ENCODE data around the gene CMIP.

The CMIP gene

GRCh38 chr16:81527477-81528178 is 83.0 kb downstream of the CMIP start:
- no peak for TF ChIP-seq ZNF274 (IDR thresholded peaks at IDR 0.05; ENCODE audit: low read depth, low read length)
- TF ChIP-seq SUZ12 (IDR thresholded peaks at IDR 0.05; ENCODE audit: extremely low read depth, insufficient read depth, insufficient read length) = no peak
- TF ChIP-seq YY1 (IDR thresholded peaks at IDR 0.05; ENCODE audit: insufficient read depth, insufficient read length) = no peak
- Histone ChIP-seq H3K4me3 (ENCODE audit: insufficient read length, low read depth) (no peak overlapping the region), H3K36me3 (ENCODE audit: insufficient read depth, insufficient read length, low read length) (peaks cover 33% of the 10 kb centered on the region)

GRCh38 chr16:81528256-81528655 is 83.6 kb downstream of the CMIP start:
- H3K4me3 ChIP-seq (ENCODE audit: insufficient read length, low read depth) = no peak overlapping the region
- peaks cover 3% of the 10 kb centered on the region for H3K4me1 ChIP-seq (ENCODE audit: insufficient read depth, insufficient read length)
- TF ChIP-seq ZNF274 (IDR thresholded peaks at IDR 0.05; ENCODE audit: low read depth, low read length) = no peak
- no peak for TF ChIP-seq YY1 (IDR thresholded peaks at IDR 0.05; ENCODE audit: insufficient read depth, insufficient read length)
- TF ChIP-seq SUZ12 (IDR thresholded peaks at IDR 0.05; ENCODE audit: extremely low read depth, insufficient read depth, insufficient read length) = no peak
- H3K27me3 ChIP-seq (ENCODE audit: insufficient read depth, insufficient read length) = no peaks in the 10 kb centered on the region
- DNase-seq (ENCODE audit: low read depth, low spot score) = no peak
- peaks cover 5% of the 10 kb centered on the region; the same call in 1 of the 2 replicates for H3K9me3 ChIP-seq (ENCODE audit: insufficient read depth, low read length)
- peaks cover 28% of the 10 kb centered on the region for H3K36me3 ChIP-seq (ENCODE audit: insufficient read depth, insufficient read length, low read length)
- H3K9ac ChIP-seq (ENCODE audit: insufficient read length, low read depth) = no peak overlapping the region

More at GRCh38 chr16:81527477-81528178, 83.0 kb downstream of the CMIP start:
- peaks cover 3% of the 10 kb centered on the region for H3K4me1 ChIP-seq (ENCODE audit: insufficient read depth, insufficient read length)
- H3K9ac ChIP-seq (ENCODE audit: insufficient read length, low read depth) = no peak overlapping the region
- no peak for DNase-seq (ENCODE audit: low read depth, low spot score)
- no peaks in the 10 kb centered on the region for H3K27me3 ChIP-seq (ENCODE audit: insufficient read depth, insufficient read length)
- H3K9me3 ChIP-seq (ENCODE audit: insufficient read depth, low read length) = peaks cover 5% of the 10 kb centered on the region; the same call in 1 of the 2 replicates

DNA sequence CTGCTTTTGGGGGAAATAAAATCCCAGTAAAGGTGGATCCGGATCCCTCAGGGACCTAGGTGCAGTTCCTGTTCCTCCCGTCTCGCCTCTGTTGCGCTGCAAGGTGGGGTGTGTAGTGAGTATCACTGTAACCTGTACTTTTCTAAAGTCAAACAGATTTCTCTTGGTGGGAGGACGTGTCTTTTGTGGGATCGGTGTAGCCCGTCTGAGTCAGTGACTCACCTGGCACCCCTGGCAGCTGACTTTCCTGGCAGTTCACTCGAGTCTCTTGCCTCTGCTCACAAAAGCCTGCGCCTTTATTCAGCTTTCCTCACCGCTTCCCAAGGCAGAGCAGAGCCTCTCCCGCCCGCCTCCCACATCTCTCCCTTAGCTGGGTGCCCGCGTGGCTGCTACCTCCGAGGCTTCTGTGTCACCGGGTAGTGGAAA is 85.7 kb downstream of the CMIP start:
- peaks cover 14% of the 10 kb centered on the region for H3K36me3 ChIP-seq (ENCODE audit: insufficient read depth, insufficient read length, low read length)
- H3K9ac ChIP-seq (ENCODE audit: insufficient read length, low read depth) = no peak overlapping the region
- TF ChIP-seq SUZ12 (IDR thresholded peaks at IDR 0.05; ENCODE audit: extremely low read depth, insufficient read depth, insufficient read length) (no peak), ZNF274 (IDR thresholded peaks at IDR 0.05; ENCODE audit: low read depth, low read length) (no peak), YY1 (IDR thresholded peaks at IDR 0.05; ENCODE audit: insufficient read depth, insufficient read length) (no peak)
- H3K4me1 ChIP-seq (ENCODE audit: insufficient read depth, insufficient read length) = peaks cover 8% of the 10 kb centered on the region
- H3K4me3 ChIP-seq (ENCODE audit: insufficient read length, low read depth) = no peak overlapping the region
- no peak for DNase-seq (ENCODE audit: low read depth, low spot score)
- H3K27me3 ChIP-seq (ENCODE audit: insufficient read depth, insufficient read length) = no peaks in the 10 kb centered on the region
- peaks cover 5% of the 10 kb centered on the region; the same call in 1 of the 2 replicates for H3K9me3 ChIP-seq (ENCODE audit: insufficient read depth, low read length)

DNA sequence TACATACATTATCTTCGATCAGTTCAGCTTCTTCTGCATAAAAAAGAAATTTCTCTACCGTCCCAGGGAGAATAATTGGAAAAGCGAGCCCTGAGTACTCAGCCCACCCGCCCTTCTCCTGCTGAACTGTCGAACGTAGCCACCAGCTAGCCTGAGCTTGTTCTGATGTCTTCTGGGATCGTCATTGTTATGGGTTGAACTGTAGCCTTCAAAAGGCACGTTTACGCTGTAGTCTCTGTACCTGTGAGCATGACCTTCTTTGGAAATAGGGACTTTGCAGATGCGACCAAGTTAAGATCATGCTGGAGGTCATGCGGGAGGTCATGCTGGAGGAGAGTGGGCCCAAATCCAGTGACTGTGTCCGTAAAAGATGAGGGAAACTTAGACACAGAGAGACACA is 86.2 kb downstream of the CMIP start:
- Histone ChIP-seq H3K27me3 (ENCODE audit: insufficient read depth, insufficient read length) (no peaks in the 10 kb centered on the region), H3K4me1 (ENCODE audit: insufficient read depth, insufficient read length) (peaks cover 8% of the 10 kb centered on the region), H3K9ac (ENCODE audit: insufficient read length, low read depth) (no peak overlapping the region), H3K36me3 (ENCODE audit: insufficient read depth, insufficient read length, low read length) (peaks cover 15% of the 10 kb centered on the region), H3K9me3 (ENCODE audit: insufficient read depth, low read length) (peaks cover 5% of the 10 kb centered on the region; the same call in 1 of the 2 replicates), H3K4me3 (ENCODE audit: insufficient read length, low read depth) (no peak overlapping the region)
- TF ChIP-seq YY1 (IDR thresholded peaks at IDR 0.05; ENCODE audit: insufficient read depth, insufficient read length) = no peak
- no peak for TF ChIP-seq SUZ12 (IDR thresholded peaks at IDR 0.05; ENCODE audit: extremely low read depth, insufficient read depth, insufficient read length)
- TF ChIP-seq ZNF274 (IDR thresholded peaks at IDR 0.05; ENCODE audit: low read depth, low read length) = no peak
- no peak for DNase-seq (ENCODE audit: low read depth, low spot score)

GRCh38 chr16:81531419-81531821 is 86.8 kb downstream of the CMIP start:
- no peak overlapping the region for H3K4me3 ChIP-seq (ENCODE audit: insufficient read length, low read depth)
- H3K9ac ChIP-seq (ENCODE audit: insufficient read length, low read depth) = no peak overlapping the region
- no peak for TF ChIP-seq YY1 (IDR thresholded peaks at IDR 0.05; ENCODE audit: insufficient read depth, insufficient read length)
- no peak for TF ChIP-seq SUZ12 (IDR thresholded peaks at IDR 0.05; ENCODE audit: extremely low read depth, insufficient read depth, insufficient read length)
- TF ChIP-seq ZNF274 (IDR thresholded peaks at IDR 0.05; ENCODE audit: low read depth, low read length) = no peak
- no peaks in the 10 kb centered on the region for H3K27me3 ChIP-seq (ENCODE audit: insufficient read depth, insufficient read length)
- no peak for DNase-seq (ENCODE audit: low read depth, low spot score)
- peaks cover 5% of the 10 kb centered on the region; the same call in 1 of the 2 replicates for H3K9me3 ChIP-seq (ENCODE audit: insufficient read depth, low read length)
- peaks cover 8% of the 10 kb centered on the region for H3K4me1 ChIP-seq (ENCODE audit: insufficient read depth, insufficient read length)
- peaks cover 20% of the 10 kb centered on the region for H3K36me3 ChIP-seq (ENCODE audit: insufficient read depth, insufficient read length, low read length)

- no peaks in the 10 kb centered on the region for H3K27me3 ChIP-seq (ENCODE audit: insufficient read depth, insufficient read length)
- TF ChIP-seq ZNF274 (IDR thresholded peaks at IDR 0.05; ENCODE audit: low read depth, low read length) (no peak), YY1 (IDR thresholded peaks at IDR 0.05; ENCODE audit: insufficient read depth, insufficient read length) (no peak), SUZ12 (IDR thresholded peaks at IDR 0.05; ENCODE audit: extremely low read depth, insufficient read depth, insufficient read length) (no peak)
- H3K4me1 ChIP-seq (ENCODE audit: insufficient read depth, insufficient read length) = peaks cover 8% of the 10 kb centered on the region
- H3K9me3 ChIP-seq (ENCODE audit: insufficient read depth, low read length) = peaks cover 3% of the 10 kb centered on the region; the same call in 1 of the 2 replicates
- H3K36me3 ChIP-seq (ENCODE audit: insufficient read depth, insufficient read length, low read length) = peaks cover 17% of the 10 kb centered on the region
- DNase-seq (ENCODE audit: low read depth, low spot score) = no peak
- no peak overlapping the region for H3K9ac ChIP-seq (ENCODE audit: insufficient read length, low read depth)
- H3K4me3 ChIP-seq (ENCODE audit: insufficient read length, low read depth) = no peak overlapping the region
Observed at GRCh38 chr16:81532491-81533174, 88.0 kb downstream of the CMIP start.

GRCh38 chr16:81533175-81533507 is 88.5 kb downstream of the CMIP start:
- no peak overlapping the region for H3K4me3 ChIP-seq (ENCODE audit: insufficient read length, low read depth)
- no peaks in the 10 kb centered on the region for H3K27me3 ChIP-seq (ENCODE audit: insufficient read depth, insufficient read length)
- no peak for TF ChIP-seq SUZ12 (IDR thresholded peaks at IDR 0.05; ENCODE audit: extremely low read depth, insufficient read depth, insufficient read length)
- no peak for TF ChIP-seq YY1 (IDR thresholded peaks at IDR 0.05; ENCODE audit: insufficient read depth, insufficient read length)
- TF ChIP-seq ZNF274 (IDR thresholded peaks at IDR 0.05; ENCODE audit: low read depth, low read length) = no peak
- H3K9ac ChIP-seq (ENCODE audit: insufficient read length, low read depth) = no peak overlapping the region
- H3K9me3 ChIP-seq (ENCODE audit: insufficient read depth, low read length) = no peaks in the 10 kb centered on the region; the same call in 1 of the 2 replicates
- H3K4me1 ChIP-seq (ENCODE audit: insufficient read depth, insufficient read length) = peaks cover 8% of the 10 kb centered on the region
- DNase-seq (ENCODE audit: low read depth, low spot score) = no peak
- H3K36me3 ChIP-seq (ENCODE audit: insufficient read depth, insufficient read length, low read length) = peaks cover 17% of the 10 kb centered on the region

Data from NT2/D1 (cell line).